CD4-positive, alpha-beta memory T cell (primary cell): ENCODE results near the gene POLE4. TPM values are rescaled to one million over a fixed set of nuclear protein-coding genes. Genes with fewer than 3 reads are reported as not detected.

Experiments
- CTCF ChIA-PET: fragments of 350-600 bp; sonication (Branson Sonifier 250); formaldehyde crosslinking; loops from one replicate; lab custom pipeline; 2021; ENCODE audit warnings: inconsistent platforms; ENCODE audit not compliant: partially characterized antibody; lab: Charles Lee
- POLR2A ChIA-PET: fragments of 350-600 bp; sonication (Branson Sonifier 250); formaldehyde crosslinking; loops from one replicate; lab custom pipeline; 2021; ENCODE audit not compliant: partially characterized antibody; lab: Charles Lee
- DNase-seq, 5 donors: peaks; one replicate each; pipeline versions ENCODE4 v3.0.0 to v3.0.0-alpha.2; 2020 to 2022; ENCODE audit warnings: mixed read lengths in 1 of 5
- H3K27ac ChIP-seq: one replicate; pipeline ENCODE4 v1.7.0; 2013; ENCODE audit warnings: low read depth, low read length
- H3K27me3 ChIP-seq: 2 replicates; pipeline ENCODE4 v1.7.0; 2013; ENCODE audit warnings: mild to moderate bottlenecking, low read length, moderate library complexity; ENCODE audit not compliant: insufficient read depth
- H3K36me3 ChIP-seq: 2 replicates; pipeline ENCODE4 v1.7.0; 2013; ENCODE audit warnings: mild to moderate bottlenecking, low read length, moderate library complexity; ENCODE audit not compliant: insufficient read depth
- H3K4me1 ChIP-seq: 2 replicates; pipeline ENCODE4 v1.7.0; 2013; ENCODE audit warnings: mild to moderate bottlenecking, low read length, moderate library complexity; ENCODE audit not compliant: insufficient read depth
- H3K4me3 ChIP-seq, 2 donors: one replicate each; pipeline ENCODE4 v1.7.0; 2013; ENCODE audit warnings: low read length in 2 of 2, mild to moderate bottlenecking in 1 of 2
- H3K9me3 ChIP-seq, 2 donors: one replicate each; pipeline ENCODE4 v1.7.0; 2013; ENCODE audit warnings: low read length in 2 of 2, control low read depth in 1 of 2; ENCODE audit not compliant: control insufficient read depth in 1 of 2
- H3K27ac Mint-ChIP-seq, 7 donors: one replicate each; pipeline ENCODE4 v1.8.0; 2020 to 2021; ENCODE audit warnings: mixed read lengths in 7 of 7, mild to moderate bottlenecking in 6 of 7, inconsistent platforms in 3 of 7, moderate library complexity in 3 of 7
- H3K27me3 Mint-ChIP-seq, 2 donors: one replicate each; pipeline ENCODE4 v1.8.0; 2020 to 2021; ENCODE audit warnings: mixed read lengths in 2 of 2
- H3K36me3 Mint-ChIP-seq, 2 donors: one replicate each; pipeline ENCODE4 v1.8.0; 2020 to 2021; ENCODE audit warnings: mixed read lengths in 2 of 2, inconsistent platforms in 1 of 2, mild to moderate bottlenecking in 1 of 2
- H3K4me1 Mint-ChIP-seq, 4 donors: one replicate each; pipeline ENCODE4 v1.8.0; 2020 to 2021; ENCODE audit warnings: mixed read lengths in 4 of 4, mild to moderate bottlenecking in 1 of 4
- H3K4me3 Mint-ChIP-seq, 8 donors: one replicate each; pipeline ENCODE4 v1.8.0; 2020 to 2021; ENCODE audit warnings: mixed read lengths in 8 of 8, mild to moderate bottlenecking in 7 of 8, moderate library complexity in 6 of 8, inconsistent platforms in 3 of 8
- H3K9me3 Mint-ChIP-seq, 8 donors: one replicate each; pipeline ENCODE4 v1.8.0; 2020 to 2021; ENCODE audit warnings: mixed read lengths in 8 of 8, mild to moderate bottlenecking in 5 of 8, inconsistent platforms in 3 of 8, moderate library complexity in 1 of 8
- intact Hi-C: fragments of 100-400 bp; cut with micrococcal nuclease; formaldehyde crosslinking; loops from one replicate; pipeline ENCODE4 v1.15.1; 2023
- polyA plus RNA-seq, 2 donors: library from polyadenylated mRNA; unstranded; fragments of 300-500 nt; fragmentation: Illumina TruSeq; gene quantifications; one replicate each; pipeline ENCODE4 v1.2.3, GENCODE V29; 2021
- total RNA-seq, 2 experiments: library from RNA; stranded (reverse); gene quantifications; one replicate each; pipeline ENCODE4 v1.2.3, GENCODE V29; 2021

POLE4 gene
- total and polyA plus RNA-seq, 4 experiments from 2014 or later, result 46.1 to 169 (median 94.4) TPM

GRCh38 chr2:74979844-74980243, 21.4 kb downstream of the POLE4 start:
- no peak overlapping the region for H3K27ac ChIP-seq
- H3K4me1 Mint-ChIP-seq, result peaks cover 0 to 4% (median 2%) of the 10 kb centered on the region in 4 donors
- no peaks in the 10 kb centered on the region for H3K9me3 ChIP-seq
- no peak for DNase-seq
- peaks cover 12 to 45% of the 10 kb centered on the region in 2 donors for H3K36me3 Mint-ChIP-seq
- H3K27ac Mint-ChIP-seq, result no peak overlapping the region
- peaks cover 0 to 2% (median 0%) of the 10 kb centered on the region in 8 donors for H3K9me3 Mint-ChIP-seq
- H3K36me3 ChIP-seq, result no peaks in the 10 kb centered on the region
- no peak overlapping the region for H3K4me3 ChIP-seq
- intact Hi-C loops, result no loop called here
- H3K27me3 ChIP-seq, result no peaks in the 10 kb centered on the region
- ChIA-PET POLR2A (no interaction called here), CTCF (no interaction called here)
- H3K4me1 ChIP-seq, result no peaks in the 10 kb centered on the region
- no peak overlapping the region for H3K4me3 Mint-ChIP-seq
- no peaks in the 10 kb centered on the region for H3K27me3 Mint-ChIP-seq

- Mint-ChIP-seq H3K4me3 (no peak overlapping the region), H3K27ac (no peak overlapping the region), H3K27me3 (no peaks in the 10 kb centered on the region), H3K4me1 (peaks cover 0 to 4% (median 2%) of the 10 kb centered on the region in 4 donors), H3K9me3 (peaks cover 0 to 10% (median 0%) of the 10 kb centered on the region in 8 donors), H3K36me3 (peaks cover 6 to 46% of the 10 kb centered on the region in 2 donors)
- no peaks in the 10 kb centered on the region for H3K4me1 ChIP-seq
- ChIA-PET POLR2A (no interaction called here), CTCF (interaction anchor here (1.1 kb wide), 1 partner anchor 63 kb away, joined by 3 read pairs; no protein-coding TSS in a partner anchor)
- intact Hi-C loops, result no loop called here
- H3K9me3 ChIP-seq, result no peaks in the 10 kb centered on the region
- no peaks in the 10 kb centered on the region for H3K27me3 ChIP-seq
- DNase-seq, result no peak
- no peak overlapping the region for H3K27ac ChIP-seq
- H3K4me3 ChIP-seq, result no peak overlapping the region
- no peaks in the 10 kb centered on the region for H3K36me3 ChIP-seq
Measured at GRCh38 chr2:74982577-74982976, 24.1 kb downstream of the POLE4 start.

GRCh38 chr2:74983631-74984392, 25.4 kb downstream of the POLE4 start:
- Histone ChIP-seq H3K4me1 (no peaks in the 10 kb centered on the region), H3K27me3 (no peaks in the 10 kb centered on the region), H3K9me3 (no peaks in the 10 kb centered on the region), H3K27ac (no peak overlapping the region), H3K4me3 (no peak overlapping the region), H3K36me3 (no peaks in the 10 kb centered on the region)
- ChIA-PET POLR2A (no interaction called here), CTCF (interaction anchor here (1.1 kb wide), 1 partner anchor 64 kb away, joined by 3 read pairs; no protein-coding TSS in a partner anchor)
- Mint-ChIP-seq H3K4me3 (no peak overlapping the region), H3K36me3 (peaks cover 6 to 46% of the 10 kb centered on the region in 2 donors), H3K27me3 (no peaks in the 10 kb centered on the region), H3K27ac (no peak overlapping the region), H3K9me3 (peaks cover 0 to 16% (median 5%) of the 10 kb centered on the region in 8 donors), H3K4me1 (peaks cover 0 to 4% (median 2%) of the 10 kb centered on the region in 4 donors)
- intact Hi-C loops, result no loop called here
- no peak for DNase-seq

GRCh38 chr2:74984947-74985637, 26.6 kb downstream of the POLE4 start:
- CTCF ChIA-PET, result no interaction called here

GRCh38 chr2:74985978-74986609, 27.7 kb downstream of the POLE4 start:
- Histone ChIP-seq H3K27ac (no peak overlapping the region), H3K9me3 (no peaks in the 10 kb centered on the region), H3K4me1 (no peaks in the 10 kb centered on the region), H3K27me3 (no peaks in the 10 kb centered on the region), H3K4me3 (no peak overlapping the region), H3K36me3 (no peaks in the 10 kb centered on the region)
- Mint-ChIP-seq H3K36me3 (peaks cover 6 to 44% of the 10 kb centered on the region in 2 donors), H3K27me3 (no peaks in the 10 kb centered on the region), H3K4me1 (peaks cover 0 to 1% (median 0%) of the 10 kb centered on the region in 4 donors), H3K27ac (no peak overlapping the region), H3K9me3 (peaks cover 0 to 16% (median 5%) of the 10 kb centered on the region in 8 donors), H3K4me3 (no peak overlapping the region)
- intact Hi-C loops, result no loop called here
- no peak for DNase-seq
- CTCF ChIA-PET, result no interaction called here
- POLR2A ChIA-PET, result no interaction called here

More at GRCh38 chr2:74984947-74985637, 26.6 kb downstream of the POLE4 start:
- intact Hi-C loops, result no loop called here
- Histone ChIP-seq H3K27ac (no peak overlapping the region), H3K27me3 (no peaks in the 10 kb centered on the region), H3K36me3 (no peaks in the 10 kb centered on the region), H3K4me3 (no peak overlapping the region), H3K9me3 (no peaks in the 10 kb centered on the region), H3K4me1 (no peaks in the 10 kb centered on the region)
- DNase-seq, result no peak
- Mint-ChIP-seq H3K27me3 (no peaks in the 10 kb centered on the region), H3K36me3 (peaks cover 6 to 43% of the 10 kb centered on the region in 2 donors), H3K27ac (no peak overlapping the region), H3K4me3 (no peak overlapping the region), H3K9me3 (peaks cover 0 to 16% (median 5%) of the 10 kb centered on the region in 8 donors), H3K4me1 (peaks cover 0 to 1% (median 0%) of the 10 kb centered on the region in 4 donors)
- POLR2A ChIA-PET, result no interaction called here

GRCh38 chr2:74991977-74992376, 33.5 kb downstream of the POLE4 start:
- peaks cover 0 to 1% (median 0%) of the 10 kb centered on the region in 4 donors for H3K4me1 Mint-ChIP-seq
- H3K9me3 ChIP-seq, result no peaks in the 10 kb centered on the region
- H3K9me3 Mint-ChIP-seq, result peaks cover 0 to 11% (median 5%) of the 10 kb centered on the region in 8 donors
- H3K36me3 ChIP-seq, result no peaks in the 10 kb centered on the region
- H3K4me3 Mint-ChIP-seq, result no peak overlapping the region
- POLR2A ChIA-PET, result no interaction called here
- CTCF ChIA-PET, result no interaction called here
- no peaks in the 10 kb centered on the region for H3K27me3 ChIP-seq
- H3K36me3 Mint-ChIP-seq, result peaks cover 4 to 27% of the 10 kb centered on the region in 2 donors
- H3K27ac Mint-ChIP-seq, result no peak overlapping the region
- H3K27me3 Mint-ChIP-seq, result no peaks in the 10 kb centered on the region
- intact Hi-C loops, result no loop called here
- no peak overlapping the region for H3K4me3 ChIP-seq
- H3K4me1 ChIP-seq, result no peaks in the 10 kb centered on the region
- H3K27ac ChIP-seq, result no peak overlapping the region
- no peak for DNase-seq

- CTCF ChIA-PET, result no interaction called here
Measured at GRCh38 chr2:74999468-74999867, 41.0 kb downstream of the POLE4 start.

More at GRCh38 chr2:74999468-74999867, 41.0 kb downstream of the POLE4 start:
- no peaks in the 10 kb centered on the region for H3K27me3 Mint-ChIP-seq
- no peaks in the 10 kb centered on the region for H3K9me3 ChIP-seq
- no peaks in the 10 kb centered on the region for H3K4me1 Mint-ChIP-seq
- DNase-seq, result no peak
- H3K9me3 Mint-ChIP-seq, result peaks cover 0 to 3% (median 0%) of the 10 kb centered on the region in 8 donors
- no peaks in the 10 kb centered on the region for H3K27me3 ChIP-seq
- H3K4me3 Mint-ChIP-seq, result no peak overlapping the region
- no peaks in the 10 kb centered on the region for H3K4me1 ChIP-seq
- POLR2A ChIA-PET, result no interaction called here
- H3K27ac ChIP-seq, result no peak overlapping the region
- H3K36me3 ChIP-seq, result no peaks in the 10 kb centered on the region
- intact Hi-C loops, result no loop called here
- H3K36me3 Mint-ChIP-seq, result peaks cover 8 to 40% of the 10 kb centered on the region in 2 donors
- no peak overlapping the region for H3K27ac Mint-ChIP-seq
- no peak overlapping the region for H3K4me3 ChIP-seq
